IMR-90 (cell line): Measurements from ENCODE around the gene INTS3. TPM values are rescaled to one million over a fixed set of nuclear protein-coding genes. Genes with fewer than 3 reads are reported as not detected.
A peak's percentile ranks its signal among the peaks of the same experiment; 100 is the strongest.

Source experiments
- ATAC-seq: fragments of 200-7000 bp; cut with Tn5 transposase; 2 replicates; pipeline ENCODE4 v1.9.1; 2020; ENCODE audit warnings: low read depth, mild to moderate bottlenecking, moderate library complexity
- BruUV-seq: library from RNA; stranded (reverse); fragments of 400-500 nt; replicated peaks from 2 replicates; lab custom pipeline; 2021; lab: Mats Ljungman, UMichigan
- CTCF ChIA-PET: fragments of 300-600 bp; formaldehyde crosslinking; extraction: SDS; loops from one replicate; lab custom pipeline; 2021; ENCODE audit warnings: antibody characterized with exemption; lab: Yijun Ruan, JAX
- POLR2A ChIA-PET: fragments of 300-600 bp; sonication (Branson Sonifier 250); formaldehyde crosslinking; loops from one replicate; lab custom pipeline; 2022; ENCODE audit warnings: antibody characterized with exemption; ENCODE audit not compliant: unreplicated experiment; lab: Charles Lee
- DNase-seq: peaks from one replicate; pipeline ENCODE4 v3.0.0; 2013
- H2AFZ ChIP-seq: replicated peaks from 2 replicates; pipeline ENCODE3; 2013; ENCODE audit warnings: low read length, mild to moderate bottlenecking; ENCODE audit not compliant: poor library complexity
- H2AK5ac ChIP-seq: 2 replicates; pipeline ENCODE4 v1.6.1; 2013; ENCODE audit warnings: low read depth, low read length, inconsistent platforms
- H2AK9ac ChIP-seq: replicated peaks from 2 replicates; pipeline ENCODE3; 2013; ENCODE audit warnings: mild to moderate bottlenecking, low read depth, low read length, moderate library complexity; ENCODE audit not compliant: poor library complexity
- H2BK120ac ChIP-seq: 2 replicates; pipeline ENCODE4 v1.6.1; 2013; ENCODE audit warnings: low read depth, low read length, inconsistent platforms
- H2BK15ac ChIP-seq: 3 replicates; pipeline ENCODE4 v1.6.1; 2013; ENCODE audit warnings: low read depth, low read length, inconsistent platforms
- H2BK20ac ChIP-seq: 2 replicates; pipeline ENCODE4 v1.6.1; 2013; ENCODE audit warnings: low read depth, mild to moderate bottlenecking, inconsistent platforms, low read length, moderate library complexity
- H2BK5ac ChIP-seq: 2 replicates; pipeline ENCODE4 v1.6.1; 2013; ENCODE audit warnings: mild to moderate bottlenecking, low read depth, low read length, inconsistent platforms; ENCODE audit not compliant: poor library complexity, severe bottlenecking
- H3K14ac ChIP-seq: replicated peaks from 2 replicates; pipeline ENCODE4 v1.6.1; 2013; ENCODE audit warnings: low read depth, low read length, inconsistent platforms
- H3K18ac ChIP-seq: 2 replicates; pipeline ENCODE4 v1.6.1; 2013; ENCODE audit warnings: low read depth, low read length, control low read depth
- H3K23ac ChIP-seq: 2 replicates; pipeline ENCODE4 v1.6.1; 2013; ENCODE audit warnings: low read depth, low read length, inconsistent platforms
- H3K27ac ChIP-seq: 2 replicates; pipeline ENCODE4 v1.5.1; 2013; ENCODE audit warnings: mild to moderate bottlenecking, control low read depth, low read length; ENCODE audit not compliant: insufficient read depth
- H3K27me3 ChIP-seq: 2 replicates; pipeline ENCODE4 v1.6.1; 2013; ENCODE audit warnings: low read length; ENCODE audit not compliant: control insufficient read depth, insufficient read depth
- H3K36me3 ChIP-seq: 2 replicates; pipeline ENCODE4 v1.6.1; 2013; ENCODE audit warnings: low read length, mixed read lengths; ENCODE audit not compliant: control insufficient read depth, insufficient read depth
- H3K4ac ChIP-seq: 2 replicates; pipeline ENCODE4 v1.6.1; 2013; ENCODE audit warnings: low read depth, low read length, inconsistent platforms
- H3K4me1 ChIP-seq: 2 replicates; pipeline ENCODE4 v1.6.1; 2013; ENCODE audit warnings: low read length, mixed read lengths; ENCODE audit not compliant: control insufficient read depth, insufficient read depth
- H3K4me2 ChIP-seq: 2 replicates; pipeline ENCODE4 v1.6.1; 2013; ENCODE audit warnings: low read depth, mild to moderate bottlenecking, control low read depth, low read length, moderate library complexity
- H3K4me3 ChIP-seq: 2 replicates; pipeline ENCODE4 v1.5.1; 2013; ENCODE audit warnings: low read depth, mild to moderate bottlenecking, control low read depth, low read length, moderate library complexity; ENCODE audit not compliant: insufficient read depth
- H3K56ac ChIP-seq: 2 replicates; pipeline ENCODE4 v1.6.1; 2013; ENCODE audit warnings: low read length, inconsistent platforms; ENCODE audit not compliant: insufficient read depth; ENCODE audit errors: extremely low read depth
- H3K79me1 ChIP-seq, 2 experiments: 2 replicates each; pipeline ENCODE4 v1.6.1; 2013; ENCODE audit warnings: low read length in 2 of 2, inconsistent platforms in 1 of 2, low read depth in 1 of 2
- H3K9ac ChIP-seq: 2 replicates; pipeline ENCODE4 v1.6.1; 2013; ENCODE audit warnings: low read depth, low read length, control low read depth
- H3K9me1 ChIP-seq: 2 replicates; pipeline ENCODE4 v1.6.1; 2013; ENCODE audit warnings: low read length, inconsistent platforms; ENCODE audit not compliant: insufficient read depth
- H3K9me3 ChIP-seq: 2 replicates; pipeline ENCODE4 v1.6.1; 2013; ENCODE audit warnings: low read length; ENCODE audit not compliant: control insufficient read depth, insufficient read depth
- H4K20me1 ChIP-seq: 2 replicates; pipeline ENCODE4 v1.6.1; 2013; ENCODE audit warnings: low read length, inconsistent platforms; ENCODE audit not compliant: insufficient read depth
- H4K5ac ChIP-seq: 2 replicates; pipeline ENCODE4 v1.6.1; 2013; ENCODE audit warnings: mild to moderate bottlenecking, low read depth, low read length, control low read depth
- H4K8ac ChIP-seq, 2 experiments: 2 replicates each; pipeline ENCODE4 v1.6.1; 2013; ENCODE audit warnings: low read depth in 2 of 2, low read length in 2 of 2, control low read depth in 1 of 2, inconsistent platforms in 1 of 2
- H4K91ac ChIP-seq: 2 replicates; pipeline ENCODE4 v1.6.1; 2013; ENCODE audit warnings: low read depth, low read length, inconsistent platforms; ENCODE audit not compliant: insufficient read depth
- CEBPB ChIP-seq: IDR thresholded peaks from 2 replicates; pipeline ENCODE4 v1.6.1; 2012; ENCODE audit warnings: low read depth, low read length, improper control_type of control experiment
- CHD1 ChIP-seq: IDR thresholded peaks from 2 replicates; pipeline ENCODE4 v1.6.1; 2012; ENCODE audit warnings: low read depth, low read length, improper control_type of control experiment
- CTCF ChIP-seq: conservative IDR thresholded peaks from 2 replicates; pipeline ENCODE4 v1.5.1; 2012; ENCODE audit warnings: mild to moderate bottlenecking, low read depth, low read length, improper control_type of control experiment
- ELK1 ChIP-seq: fragments of 150-350 bp; IDR thresholded peaks from 2 replicates; pipeline ENCODE4 v1.6.1; 2016; ENCODE audit warnings: low read depth, mild to moderate bottlenecking, low read length, moderate library complexity, borderline replicate concordance
- MAFK ChIP-seq: IDR thresholded peaks from 2 replicates; pipeline ENCODE4 v1.6.1; 2012; ENCODE audit warnings: low read depth, low read length, improper control_type of control experiment
- MAZ ChIP-seq: IDR thresholded peaks from 2 replicates; pipeline ENCODE4 v1.6.1; 2012; ENCODE audit warnings: low read depth, mild to moderate bottlenecking, low read length, improper control_type of control experiment, moderate library complexity, borderline replicate concordance
- MXI1 ChIP-seq: IDR thresholded peaks from 2 replicates; pipeline ENCODE4 v1.6.1; 2012; ENCODE audit warnings: low read depth, mild to moderate bottlenecking, low read length, moderate library complexity, borderline replicate concordance
- NFE2L2 ChIP-seq: fragments of 150-350 bp; IDR thresholded peaks from 2 replicates; pipeline ENCODE4 v1.6.1; 2016; ENCODE audit warnings: low read depth, mild to moderate bottlenecking, low read length
- POLR2A ChIP-seq: IDR thresholded peaks from 2 replicates; pipeline ENCODE4 v1.6.1; 2012; ENCODE audit warnings: mild to moderate bottlenecking, low read depth, low read length
- RAD21 ChIP-seq: IDR thresholded peaks from 2 replicates; pipeline ENCODE4 v1.6.1; 2012; ENCODE audit warnings: low read length, improper control_type of control experiment
- RCOR1 ChIP-seq: IDR thresholded peaks from 2 replicates; pipeline ENCODE4 v1.6.1; 2012; ENCODE audit warnings: mild to moderate bottlenecking, low read length, improper control_type of control experiment; ENCODE audit not compliant: insufficient replicate concordance
- USF2 ChIP-seq: fragments of 150-350 bp; IDR thresholded peaks from 2 replicates; pipeline ENCODE4 v1.6.1; 2017; ENCODE audit warnings: mild to moderate bottlenecking, antibody characterized with exemption, low read length, low read depth
- WGBS, 2 experiments: methylation state at CpG; one replicate each; pipeline versions ENCODE4 v1.1.5 to v1.1.7; 2013; ENCODE audit warnings: missing lambda C conversion rate in 2 of 2; ENCODE audit not compliant: insufficient read length in 1 of 2; ENCODE audit errors: extremely low coverage in 2 of 2; 5-methylcytosine and 5-hydroxymethylcytosine counted together
- dilution Hi-C: fragments of 300-500 bp; cut with HindIII; formaldehyde crosslinking; loops from one replicate; pipeline ENCODE4 v1.14.3; 2018; ENCODE audit warnings: low sequenced_read_pairs; ENCODE audit not compliant: unreplicated experiment
- in situ Hi-C: fragments of 300-500 bp; cut with MboI; formaldehyde crosslinking; loops from 3 replicates; pipeline ENCODE4 v1.14.3; 2019; ENCODE audit warnings: low sequenced_read_pairs, inconsistent platforms, mixed read lengths
- intact Hi-C: fragments of 100-400 bp; cut with micrococcal nuclease; formaldehyde crosslinking; loops from 2 replicates; pipeline ENCODE4 v1.10.0; 2022
- polyA plus RNA-seq, 3 experiments: library from polyadenylated mRNA; depleted of rRNA; stranded (reverse); fragments of >200 nt; gene quantifications; 2 replicates each; pipeline ENCODE4 v1.2.3, GENCODE V29; 2012; ENCODE audit warnings: low replicate concordance in 1 of 3
- total RNA-seq: library from RNA; depleted of rRNA; stranded (reverse); fragments of >200 nt; gene quantifications from 2 replicates; pipeline ENCODE4 v1.2.3, GENCODE V29; 2012

The INTS3 gene
- total and polyA plus RNA-seq, 2 of the 4 experiments (the other 2 are of a cell fraction): 33.5 to 59.4 TPM

GRCh38 chr1:153679337-153680119, 48.3 kb upstream of the INTS3 start:
- H3K9ac ChIP-seq: no peak overlapping the region
- POLR2A ChIA-PET: no interaction called here
- no TSS peak for BruUV-seq

More at GRCh38 chr1:153679337-153680119, 48.3 kb upstream of the INTS3 start:
- Histone ChIP-seq H4K91ac (no peak overlapping the region), H3K9me3 (no peaks in the 10 kb centered on the region), H3K14ac (no peak overlapping the region), H4K5ac (no peak overlapping the region), H2BK15ac (no peak overlapping the region), H3K27me3 (peaks cover 50% of the 10 kb centered on the region), H2BK20ac (no peak overlapping the region), H3K4me3 (peak overlapping the region; percentile 38), H2BK5ac (no peak overlapping the region), H4K8ac (no peak overlapping the region), H3K4me1 (peaks cover 7% of the 10 kb centered on the region; the same call in 1 of the 2 replicates), H3K4ac (no peak overlapping the region), H3K4me2 (peak overlapping the region; percentile 76), H3K18ac (no peak overlapping the region), H3K23ac (no peak overlapping the region), H4K20me1 (no peaks in the 10 kb centered on the region), H2AK5ac (no peak overlapping the region), H3K36me3 (no peaks in the 10 kb centered on the region), H3K9me1 (no peaks in the 10 kb centered on the region), H3K79me1 (no peaks in the 10 kb centered on the region), H2AK9ac (no peak overlapping the region), H3K27ac (no peak overlapping the region), H2BK120ac (no peak overlapping the region), H3K56ac (no peak overlapping the region), H2AFZ (peak overlapping the region; percentile 87)
- CTCF ChIA-PET: no interaction called here
- TF ChIP-seq CHD1: no peak
- TF ChIP-seq RAD21: no peak
- TF ChIP-seq CTCF: no peak
- no peak for TF ChIP-seq USF2
- TF ChIP-seq RCOR1: no peak
- no peak for TF ChIP-seq MAZ
- no peak for TF ChIP-seq ELK1
- TF ChIP-seq POLR2A: no peak
- TF ChIP-seq NFE2L2: no peak
- no peak for TF ChIP-seq MXI1
- no peak for TF ChIP-seq MAFK
- TF ChIP-seq CEBPB: no peak
- WGBS, 2 experiments: 5% methylated on average over 23 of the region's 73 CpGs; no CpG with 5 or more reads in 1 of the 2 experiments
- in situ Hi-C loops (loop anchor here (5.0 to 10.0 kb wide), 2 partner anchors 68 to 295 kb away; partner anchors contain the start of gene JTB), dilution Hi-C loops (no loop called here), intact Hi-C loops (no loop called here)
- ATAC-seq (peak; percentile 48), DNase-seq (no peak)
